NCI-H2196 treated with DMSO at 0.1 percent for 48 hours (cell line): ENCODE data around the gene ELL3.
"Not testable (repeated sequence)": the region's sequence is repeated elsewhere in the genome, so short reads cannot be mapped to it uniquely, and the experiment has no call there.

Experiments used
- DNase-seq: peaks from one replicate; lab custom pipeline; 2025; ENCODE audit not compliant: unreplicated experiment; lab: John Stamatoyannopoulos, UW

Gene ELL3, protein sequence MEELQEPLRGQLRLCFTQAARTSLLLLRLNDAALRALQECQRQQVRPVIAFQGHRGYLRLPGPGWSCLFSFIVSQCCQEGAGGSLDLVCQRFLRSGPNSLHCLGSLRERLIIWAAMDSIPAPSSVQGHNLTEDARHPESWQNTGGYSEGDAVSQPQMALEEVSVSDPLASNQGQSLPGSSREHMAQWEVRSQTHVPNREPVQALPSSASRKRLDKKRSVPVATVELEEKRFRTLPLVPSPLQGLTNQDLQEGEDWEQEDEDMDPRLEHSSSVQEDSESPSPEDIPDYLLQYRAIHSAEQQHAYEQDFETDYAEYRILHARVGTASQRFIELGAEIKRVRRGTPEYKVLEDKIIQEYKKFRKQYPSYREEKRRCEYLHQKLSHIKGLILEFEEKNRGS

GRCh38 chr15:43776718-43777266, at the start of gene ELL3:
TSS of gene ELL3 (minus strand) at chr15:43776966. CDS start at chr15:43776901, 65 bp downstream.
- DNase-seq, result peak; percentile 42

- DNase-seq, result no peak
Measured at GRCh38 chr15:43826029-43826507, 49.3 kb upstream of the ELL3 start.

DNA sequence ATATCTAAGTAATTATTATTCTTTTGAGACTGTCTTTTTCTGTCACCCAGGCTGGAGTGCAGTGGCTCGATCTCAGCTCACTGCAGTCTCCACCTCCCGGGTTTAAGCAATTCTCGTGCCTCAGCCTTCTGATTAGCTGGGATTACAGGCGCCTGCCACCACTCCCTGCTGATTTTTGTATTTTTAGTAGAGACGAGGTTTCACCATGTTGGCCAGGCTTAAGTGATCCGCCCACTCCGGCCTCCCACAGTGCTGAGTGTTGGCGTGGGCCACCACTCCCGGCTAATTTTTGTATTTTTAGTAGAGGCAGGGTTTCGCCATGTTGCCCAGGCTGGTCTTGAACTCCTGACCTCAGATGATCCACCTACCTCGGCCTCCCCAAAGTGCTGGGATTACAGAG, 48.5 kb upstream of the ELL3 start:
- DNase-seq, result not testable (repeated sequence)

DNA sequence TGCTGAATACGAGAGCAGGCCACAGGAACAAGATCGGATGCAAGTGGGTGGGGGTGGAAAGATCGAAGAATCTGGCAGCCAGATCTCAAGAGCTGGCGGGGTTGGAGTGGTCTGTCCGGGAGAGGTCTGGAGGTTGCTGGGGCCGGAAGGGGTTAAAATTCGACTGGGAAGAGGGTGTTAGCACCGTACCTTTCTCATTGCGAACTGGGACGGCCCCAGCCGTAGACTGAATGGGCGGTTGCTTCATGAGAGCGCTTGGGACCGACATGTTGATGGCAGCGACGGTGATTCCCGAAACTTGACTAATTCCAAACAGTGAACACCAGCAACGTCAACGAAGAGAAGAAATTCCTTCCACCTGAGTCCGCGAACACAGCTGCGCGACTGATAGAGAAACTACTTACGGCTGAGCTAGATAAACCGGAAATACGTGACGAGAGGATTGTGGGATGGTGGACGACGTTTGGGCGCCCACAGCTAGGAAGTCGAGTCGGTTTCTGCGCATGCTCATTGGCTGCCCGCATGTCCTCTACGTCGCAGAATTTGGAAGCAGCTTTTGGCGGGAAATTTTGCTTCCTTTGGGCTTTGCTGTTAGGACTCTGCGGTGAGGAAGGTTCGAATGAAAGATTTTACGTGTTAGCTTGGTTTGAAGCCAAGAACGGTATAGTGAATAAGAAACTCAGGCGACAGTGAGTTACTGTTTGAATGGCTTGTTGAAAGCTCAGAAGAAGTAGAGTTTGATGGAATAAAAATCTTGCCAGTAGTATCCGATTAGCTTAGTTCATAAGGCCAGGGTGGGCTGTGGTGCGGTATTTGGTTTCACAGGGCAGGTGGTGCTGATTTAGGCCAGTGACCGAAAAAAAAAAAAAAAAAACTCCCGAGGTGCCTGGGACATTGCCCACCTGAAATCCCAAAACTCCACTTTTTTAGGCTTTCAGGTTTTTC, 47.8 kb upstream of the ELL3 start, which contains the start of gene MFAP1:
TSS of gene MFAP1 (minus strand) at position 389 of the 945 bp plus-strand sequence. CDS start at position 268, 121 bp downstream.
- peak; percentile 86 for DNase-seq

DNA sequence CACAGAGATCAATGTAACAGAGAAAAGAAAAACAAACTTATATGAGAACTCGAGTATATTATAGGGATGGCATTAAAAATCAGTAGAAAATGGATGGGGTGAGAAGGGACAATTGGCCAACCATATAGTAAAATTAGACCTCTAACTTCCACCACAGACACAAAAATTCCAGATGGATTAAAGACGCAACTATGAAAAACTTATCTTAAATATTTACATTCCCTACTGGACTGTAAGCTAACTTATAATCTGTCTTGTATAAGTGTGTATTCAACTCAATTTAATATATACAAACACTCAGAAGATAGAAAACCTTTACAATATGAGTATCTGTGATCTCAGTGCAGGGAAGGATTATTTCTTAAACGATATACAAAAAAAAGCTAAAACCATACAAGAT, 44.7 kb upstream of the ELL3 start:
- DNase-seq, result no peak

GRCh38 chr15:43815064-43815463, 38.3 kb upstream of the ELL3 start:
- not testable (repeated sequence) for DNase-seq

GRCh38 chr15:43808960-43809678, 32.4 kb upstream of the ELL3 start:
- DNase-seq, result no peak

DNA sequence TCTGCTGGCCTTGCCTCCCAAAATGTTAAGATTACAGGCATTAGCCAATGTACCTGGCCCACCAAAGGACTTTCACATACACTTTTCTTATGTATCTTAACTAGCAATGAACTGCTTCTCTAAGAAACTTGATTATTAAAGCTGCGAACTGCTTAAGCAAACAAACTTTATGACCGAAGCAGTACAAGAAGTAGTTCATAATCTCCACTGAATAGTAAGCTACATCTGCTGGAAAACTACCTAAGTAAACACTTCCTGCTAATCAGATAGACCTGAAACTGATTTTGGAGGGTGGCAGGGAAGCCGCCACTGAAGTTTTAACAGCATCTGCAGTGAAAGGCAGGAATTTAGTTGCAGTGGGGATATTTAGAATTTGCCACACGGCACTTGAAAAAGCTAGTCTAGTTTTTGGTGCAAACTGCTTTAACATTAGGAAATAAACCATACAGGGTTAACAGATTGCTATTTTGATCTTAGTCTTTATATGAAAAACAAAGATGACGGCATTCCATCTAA, 31.7 kb upstream of the ELL3 start:
- no peak for DNase-seq

GRCh38 chr15:43802676-43803075, 25.9 kb upstream of the ELL3 start:
- not testable (repeated sequence) for DNase-seq

DNA sequence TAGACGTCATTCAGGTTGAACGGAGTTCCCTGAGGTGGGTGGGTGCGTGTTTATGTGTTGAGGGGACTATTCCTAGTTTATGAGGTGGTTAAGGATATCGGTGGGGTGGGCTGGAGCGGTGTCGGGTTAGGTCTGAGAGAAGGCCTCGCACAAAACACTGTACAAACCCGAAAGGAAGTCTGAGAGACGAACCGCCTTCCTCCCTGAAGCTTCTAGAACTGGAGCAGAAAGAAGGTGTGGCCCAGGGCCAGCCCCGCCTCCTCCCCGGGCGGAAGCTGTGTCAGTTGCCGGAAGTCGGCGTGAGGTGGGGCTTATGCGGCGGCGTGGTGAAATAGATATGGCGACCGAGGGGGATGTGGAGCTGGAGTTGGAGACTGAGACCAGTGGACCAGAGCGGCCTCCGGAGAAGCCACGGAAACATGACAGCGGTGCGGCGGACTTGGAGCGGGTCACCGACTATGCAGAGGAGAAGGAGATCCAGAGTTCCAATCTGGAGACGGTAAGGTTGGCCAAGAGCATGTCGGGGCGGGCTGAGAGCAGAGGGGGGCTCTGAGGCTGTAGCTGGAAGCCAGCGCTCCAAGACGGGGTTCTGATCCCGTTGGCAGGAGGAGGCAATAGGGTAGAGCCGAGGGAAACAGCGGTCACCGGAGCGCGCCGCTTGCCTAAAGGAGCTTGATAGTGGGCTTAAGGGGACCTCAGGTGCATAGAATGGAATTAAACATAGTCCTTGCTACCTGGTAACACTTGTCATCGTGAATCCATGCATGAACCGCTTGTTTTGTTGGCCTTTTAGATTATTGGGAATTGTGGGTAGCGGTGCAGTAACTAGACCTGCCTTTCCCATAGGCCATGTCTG, 23.7 kb upstream of the ELL3 start, which contains the start of gene HYPK:
TSS of gene HYPK (plus strand) at position 314 of the 856 bp plus-strand sequence. CDS start at position 338, 24 bp downstream.
- peak; percentile 55 for DNase-seq

DNA sequence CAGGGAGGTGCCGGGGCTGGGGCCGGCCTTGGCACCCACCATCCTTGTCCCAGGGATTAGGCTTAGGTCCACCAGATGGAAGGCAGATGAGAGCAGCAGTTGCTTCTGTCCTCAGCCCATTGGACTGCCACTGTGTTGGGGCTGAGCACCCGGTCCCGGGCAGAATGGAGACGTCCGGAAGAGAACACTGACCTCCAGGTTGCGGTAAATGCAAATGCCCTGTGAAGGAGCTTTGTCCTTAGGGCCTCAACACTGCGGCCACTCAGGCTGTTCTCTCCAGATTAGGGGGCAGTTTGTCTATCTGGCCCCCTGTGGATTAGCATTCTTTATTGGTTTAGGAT, 23.1 kb upstream of the ELL3 start, which contains the start of gene SERINC4:
TSS of gene SERINC4 (minus strand) at position 276 of the 341 bp plus-strand sequence. CDS start at position 42, 234 bp downstream.
- no peak for DNase-seq

- no peak for DNase-seq
Measured at GRCh38 chr15:43799209-43799944, 22.6 kb upstream of the ELL3 start.

GRCh38 chr15:43796566-43796965, 19.8 kb upstream of the ELL3 start:
- DNase-seq, result no peak

GRCh38 chr15:43795997-43796396, 19.2 kb upstream of the ELL3 start:
- no peak for DNase-seq

DNA sequence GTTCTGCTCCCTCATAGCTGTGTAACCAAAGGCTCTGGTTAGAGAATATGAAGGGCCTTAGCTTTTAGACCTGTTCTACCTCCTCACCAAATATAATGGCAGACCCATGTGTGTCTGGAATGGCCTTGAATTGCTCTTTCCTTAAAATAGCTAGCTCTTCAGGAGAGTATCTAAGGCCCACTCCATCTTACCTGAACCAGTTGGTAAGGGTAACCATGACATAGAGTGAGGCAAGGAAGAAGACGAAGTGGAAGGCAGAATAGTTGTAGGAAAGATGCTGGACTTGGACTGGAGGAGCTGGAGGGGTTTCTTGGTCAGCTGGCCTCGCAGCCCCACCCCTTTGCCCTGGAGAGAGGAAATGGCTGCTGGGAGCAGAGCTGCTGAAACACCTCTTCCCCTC, 18.4 kb upstream of the ELL3 start:
- DNase-seq, result no peak

DNA sequence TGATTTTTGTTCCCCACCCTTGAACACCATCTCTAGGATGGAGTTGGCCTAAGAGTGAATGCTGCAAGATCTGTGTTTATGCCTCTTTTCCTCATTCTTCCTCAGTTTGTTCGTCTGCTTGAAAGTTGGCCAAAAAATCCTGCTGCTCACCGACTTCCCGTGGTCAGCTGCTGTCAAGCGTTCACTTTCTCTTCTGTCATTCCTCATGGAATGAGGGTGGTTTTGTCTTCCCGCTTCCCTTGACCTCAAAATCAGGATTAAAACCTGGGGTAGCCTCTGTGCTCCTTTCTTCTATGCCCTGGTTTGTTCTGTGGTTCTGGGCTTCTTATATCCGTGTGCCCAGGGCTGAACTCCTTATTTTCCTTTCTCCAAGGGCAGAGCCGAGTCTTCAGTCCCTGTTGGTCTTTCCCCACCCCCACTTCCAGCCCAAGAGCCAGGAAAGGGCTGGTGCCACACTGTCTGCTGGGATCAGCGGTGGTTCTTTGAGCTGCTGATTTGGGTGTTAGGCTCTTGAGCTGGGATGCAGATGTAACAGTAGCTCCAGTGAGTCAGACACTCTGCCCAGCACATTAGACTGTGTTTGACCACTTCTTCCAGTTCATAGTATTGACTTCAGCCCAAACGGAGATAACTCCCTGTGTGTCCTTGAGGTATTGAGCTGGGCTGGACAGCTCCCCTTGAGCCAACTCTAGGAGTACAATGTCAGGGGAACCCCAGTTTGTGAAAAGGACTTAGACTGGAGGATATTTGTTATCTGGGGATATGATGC, 17.7 kb upstream of the ELL3 start:
- DNase-seq, result no peak

DNA sequence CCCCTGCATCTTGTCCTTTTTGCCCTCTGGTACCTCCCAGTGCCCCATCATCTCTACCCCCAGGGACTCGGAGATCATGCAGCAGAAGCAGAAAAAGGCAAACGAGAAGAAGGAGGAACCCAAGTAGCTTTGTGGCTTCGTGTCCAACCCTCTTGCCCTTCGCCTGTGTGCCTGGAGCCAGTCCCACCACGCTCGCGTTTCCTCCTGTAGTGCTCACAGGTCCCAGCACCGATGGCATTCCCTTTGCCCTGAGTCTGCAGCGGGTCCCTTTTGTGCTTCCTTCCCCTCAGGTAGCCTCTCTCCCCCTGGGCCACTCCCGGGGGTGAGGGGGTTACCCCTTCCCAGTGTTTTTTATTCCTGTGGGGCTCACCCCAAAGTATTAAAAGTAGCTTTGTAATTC, 16.9 kb upstream of the ELL3 start:
- DNase-seq, result no peak
